Progenitor cell of endocrine pancreas (in vitro differentiated cells): ENCODE results near the gene DLGAP1. TPM values are rescaled to one million over a fixed set of nuclear protein-coding genes. Genes with fewer than 3 reads are reported as not detected.

Source experiments
- DNase-seq: peaks from one replicate; pipeline ENCODE4 v3.0.0; 2021; ENCODE audit warnings: low spot score; ENCODE audit not compliant: unreplicated experiment
- H3K27ac Mint-ChIP-seq: 2 replicates; pipeline ENCODE4 v1.8.0; 2021; ENCODE audit warnings: mild to moderate bottlenecking, moderate library complexity, mixed read lengths
- H3K27me3 Mint-ChIP-seq: 2 replicates; pipeline ENCODE4 v1.8.0; 2021; ENCODE audit warnings: mixed read lengths
- H3K36me3 Mint-ChIP-seq: 2 replicates; pipeline ENCODE4 v1.8.0; 2022; ENCODE audit warnings: mixed read lengths; ENCODE audit not compliant: insufficient read depth
- H3K4me1 Mint-ChIP-seq: 2 replicates; pipeline ENCODE4 v1.8.0; 2021; ENCODE audit warnings: low read depth, mixed read lengths
- H3K4me3 Mint-ChIP-seq: 2 replicates; pipeline ENCODE4 v1.8.0; 2021; ENCODE audit warnings: low read depth, mild to moderate bottlenecking, moderate library complexity, mixed read lengths
- H3K9me3 Mint-ChIP-seq: 2 replicates; pipeline ENCODE4 v1.8.0; 2021; ENCODE audit warnings: low read depth, mixed read lengths
- total RNA-seq: library from RNA; stranded (reverse); gene quantifications from 2 replicates; pipeline ENCODE4 v1.2.1, GENCODE V29; 2021
- TF ChIP-seq, protein P1 (sequence below): fragments of 200-600 bp; sonication (generic); IDR thresholded peaks from one replicate; pipeline ENCODE4 v1.5.0; 2021; ENCODE audit warnings: antibody characterized with exemption, mild to moderate bottlenecking; ENCODE audit not compliant: unreplicated experiment

Gene DLGAP1
- total RNA-seq, 1 donor from 2014 or later, result 16.7 TPM

DNA sequence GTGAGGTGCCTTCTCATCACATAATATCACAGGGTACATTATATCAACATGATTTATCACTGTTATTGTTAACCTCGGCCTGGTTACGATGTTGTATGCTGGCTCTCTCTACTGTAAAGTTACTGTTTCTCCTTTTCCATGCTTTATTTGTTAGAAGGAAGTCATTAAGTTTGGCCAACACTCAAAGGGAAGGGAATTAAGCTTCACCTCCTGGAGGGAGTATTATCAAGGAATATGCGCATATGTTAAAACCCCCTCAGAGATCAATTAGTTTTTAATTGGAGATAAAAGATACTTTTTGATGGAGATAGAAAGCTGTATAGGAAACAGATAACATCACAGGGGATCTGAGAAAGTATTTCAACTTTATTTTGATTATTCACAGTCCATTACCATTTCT lies 221.6 kb downstream of the DLGAP1 start:
- TF ChIP-seq, protein P1, sequence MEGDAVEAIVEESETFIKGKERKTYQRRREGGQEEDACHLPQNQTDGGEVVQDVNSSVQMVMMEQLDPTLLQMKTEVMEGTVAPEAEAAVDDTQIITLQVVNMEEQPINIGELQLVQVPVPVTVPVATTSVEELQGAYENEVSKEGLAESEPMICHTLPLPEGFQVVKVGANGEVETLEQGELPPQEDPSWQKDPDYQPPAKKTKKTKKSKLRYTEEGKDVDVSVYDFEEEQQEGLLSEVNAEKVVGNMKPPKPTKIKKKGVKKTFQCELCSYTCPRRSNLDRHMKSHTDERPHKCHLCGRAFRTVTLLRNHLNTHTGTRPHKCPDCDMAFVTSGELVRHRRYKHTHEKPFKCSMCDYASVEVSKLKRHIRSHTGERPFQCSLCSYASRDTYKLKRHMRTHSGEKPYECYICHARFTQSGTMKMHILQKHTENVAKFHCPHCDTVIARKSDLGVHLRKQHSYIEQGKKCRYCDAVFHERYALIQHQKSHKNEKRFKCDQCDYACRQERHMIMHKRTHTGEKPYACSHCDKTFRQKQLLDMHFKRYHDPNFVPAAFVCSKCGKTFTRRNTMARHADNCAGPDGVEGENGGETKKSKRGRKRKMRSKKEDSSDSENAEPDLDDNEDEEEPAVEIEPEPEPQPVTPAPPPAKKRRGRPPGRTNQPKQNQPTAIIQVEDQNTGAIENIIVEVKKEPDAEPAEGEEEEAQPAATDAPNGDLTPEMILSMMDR, result no peak
- no peaks in the 10 kb centered on the region for H3K36me3 Mint-ChIP-seq

DNA sequence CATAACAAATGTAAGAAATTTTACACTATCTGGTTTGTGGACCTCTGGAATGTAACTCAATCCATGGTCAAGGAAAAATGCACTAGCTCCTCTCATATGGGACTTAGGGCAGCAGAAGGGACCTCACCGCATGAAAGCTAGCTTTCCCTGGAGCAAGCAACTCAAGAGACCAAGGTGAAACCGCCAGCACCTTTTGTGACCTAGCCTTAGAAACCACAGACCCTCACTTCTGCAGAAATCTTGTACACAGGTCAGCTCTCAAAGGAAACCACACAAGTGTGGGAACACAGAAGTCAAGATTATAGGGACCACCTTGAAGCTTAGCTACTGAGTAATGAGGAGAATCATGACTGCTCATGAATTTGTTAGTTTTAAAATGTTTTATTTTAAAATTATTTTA lies 222.5 kb downstream of the DLGAP1 start:
- TF ChIP-seq, protein P1, result no peak
- Mint-ChIP-seq H3K4me3 (no peak overlapping the region), H3K27me3 (no peaks in the 10 kb centered on the region), H3K36me3 (no peaks in the 10 kb centered on the region), H3K9me3 (peaks cover 9% of the 10 kb centered on the region), H3K27ac (no peak overlapping the region), H3K4me1 (no peaks in the 10 kb centered on the region)
- no peak for DNase-seq

More for the DNA sequence above, 221.6 kb downstream of the DLGAP1 start:
- Mint-ChIP-seq H3K9me3 (peaks cover 6% of the 10 kb centered on the region), H3K4me3 (no peak overlapping the region), H3K27ac (no peak overlapping the region), H3K27me3 (no peaks in the 10 kb centered on the region), H3K4me1 (no peaks in the 10 kb centered on the region)
- DNase-seq, result no peak

DNA sequence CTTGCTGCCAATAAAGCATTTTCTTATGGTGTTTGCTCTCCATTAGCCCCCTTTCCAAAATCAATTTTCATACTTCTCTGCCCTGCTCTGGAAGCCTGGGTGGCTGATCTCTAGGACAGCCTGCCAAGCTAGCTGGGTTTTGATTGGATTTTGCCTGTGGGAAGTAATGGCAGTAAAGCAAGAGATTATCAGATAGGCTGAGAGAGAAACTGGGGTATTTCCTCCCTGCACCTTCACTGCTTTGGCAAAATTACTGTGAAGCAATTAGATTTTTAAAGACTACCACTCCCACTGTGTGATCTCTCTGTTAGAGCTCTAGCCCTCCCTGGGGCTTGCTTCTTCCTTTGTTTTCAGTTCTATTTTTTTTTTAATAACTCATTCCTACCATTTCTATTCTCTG lies 223.8 kb downstream of the DLGAP1 start:
- H3K4me3 Mint-ChIP-seq, result no peak overlapping the region
- peaks cover 9% of the 10 kb centered on the region for H3K9me3 Mint-ChIP-seq
- H3K36me3 Mint-ChIP-seq, result no peaks in the 10 kb centered on the region
- no peaks in the 10 kb centered on the region for H3K4me1 Mint-ChIP-seq
- DNase-seq, result no peak
- no peaks in the 10 kb centered on the region for H3K27me3 Mint-ChIP-seq
- no peak overlapping the region for H3K27ac Mint-ChIP-seq
- TF ChIP-seq, protein P1, result no peak

DNA sequence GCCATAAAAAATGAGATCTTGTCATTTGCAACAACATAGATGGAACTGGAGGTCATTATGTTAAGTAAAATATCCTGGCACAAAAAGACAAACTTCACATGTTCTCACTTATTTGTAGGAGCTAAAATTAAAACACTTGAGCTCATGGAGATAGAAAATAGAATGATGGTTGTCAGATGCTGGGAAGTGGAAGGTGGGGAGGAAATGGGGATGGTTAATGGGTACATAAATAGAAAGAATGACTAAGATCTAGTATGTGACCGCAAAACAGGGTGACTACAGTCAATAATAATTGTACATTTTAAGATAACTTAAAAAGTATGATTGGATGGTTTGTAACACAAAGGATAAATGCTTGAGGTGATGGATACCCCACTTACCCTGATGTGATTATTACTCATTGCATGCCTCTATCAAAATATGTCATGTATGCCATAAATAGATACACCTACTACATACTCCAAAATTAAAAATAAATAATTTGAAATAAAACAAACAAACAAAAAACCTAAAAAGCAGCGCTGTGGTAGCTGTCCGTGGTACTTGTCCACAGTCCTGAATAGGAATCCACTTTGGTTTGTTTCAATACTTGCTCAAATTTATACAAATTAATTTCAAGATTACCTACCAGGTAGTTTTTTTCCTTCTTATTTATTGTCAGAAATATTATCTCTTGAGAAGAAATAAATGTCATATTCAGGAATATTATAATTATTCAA lies 224.5 kb downstream of the DLGAP1 start:
- DNase-seq, result no peak
- Mint-ChIP-seq H3K4me3 (no peak overlapping the region), H3K9me3 (peaks cover 9% of the 10 kb centered on the region), H3K4me1 (no peaks in the 10 kb centered on the region), H3K36me3 (no peaks in the 10 kb centered on the region), H3K27me3 (no peaks in the 10 kb centered on the region), H3K27ac (no peak overlapping the region)
- TF ChIP-seq, protein P1, result no peak

DNA sequence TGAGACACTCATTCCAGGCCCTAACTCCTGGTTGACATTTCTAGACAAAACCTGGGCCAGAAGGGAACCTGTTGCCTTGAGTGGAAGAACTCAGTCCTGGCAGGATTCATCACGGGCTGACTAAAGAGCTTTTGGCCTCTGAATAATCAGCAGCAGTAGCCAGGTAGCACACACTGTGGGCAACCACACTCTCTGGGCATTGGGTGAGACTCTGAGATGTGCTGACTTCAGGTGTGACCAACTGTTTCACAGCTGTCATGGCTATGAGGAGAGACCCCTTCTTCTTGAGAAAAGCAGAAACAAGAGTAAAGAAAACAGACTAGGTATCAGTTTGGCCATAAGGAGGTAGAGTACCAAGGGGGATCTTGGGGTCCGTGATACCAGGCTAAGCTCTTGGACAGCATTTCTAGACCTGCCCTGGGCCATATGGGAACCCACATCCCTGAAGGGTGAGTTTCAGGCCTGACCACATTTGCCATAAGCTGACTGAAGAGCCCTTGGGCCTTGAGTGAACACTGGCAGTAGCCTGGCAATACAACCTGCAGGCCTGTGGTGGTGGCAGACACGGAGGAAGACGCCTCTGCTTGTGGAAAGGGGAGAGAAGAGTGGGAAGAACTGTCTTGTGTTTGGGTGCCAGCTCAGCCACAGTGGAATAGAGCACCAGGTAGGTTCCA lies 230.9 kb downstream of the DLGAP1 start:
- no peak for DNase-seq
- H3K27me3 Mint-ChIP-seq, result no peaks in the 10 kb centered on the region
- H3K36me3 Mint-ChIP-seq, result no peaks in the 10 kb centered on the region
- peaks cover 5% of the 10 kb centered on the region for H3K9me3 Mint-ChIP-seq
- no peak overlapping the region for H3K27ac Mint-ChIP-seq
- no peaks in the 10 kb centered on the region for H3K4me1 Mint-ChIP-seq
- TF ChIP-seq, protein P1, result no peak
- H3K4me3 Mint-ChIP-seq, result no peak overlapping the region
